Activated naive CD8-positive, alpha-beta T cell treated with anti-CD3 and anti-CD28 coated beads, Interleukin-2, amount 50 U/mL, for 24 hours (primary cell): ENCODE data around the gene TBC1D9B.

Experiments used
- ATAC-seq: fragments of 150-1000 bp; cut with Tn5 transposase; one replicate; pipeline ENCODE4 v1.10.0; 2021
- DNase-seq: peaks from one replicate; pipeline ENCODE4 v3.0.0; 2021
- H3K27ac Mint-ChIP-seq: one replicate; pipeline ENCODE4 v1.8.0; 2021; ENCODE audit warnings: mild to moderate bottlenecking, mixed read lengths
- H3K27me3 Mint-ChIP-seq: one replicate; pipeline ENCODE4 v1.8.0; 2021; ENCODE audit warnings: mixed read lengths
- H3K36me3 Mint-ChIP-seq: one replicate; pipeline ENCODE4 v1.8.0; 2021; ENCODE audit warnings: low read depth, mixed read lengths
- H3K4me1 Mint-ChIP-seq: one replicate; pipeline ENCODE4 v1.8.0; 2021; ENCODE audit warnings: mixed read lengths
- H3K4me3 Mint-ChIP-seq: one replicate; pipeline ENCODE4 v1.8.0; 2021; ENCODE audit warnings: mild to moderate bottlenecking, moderate library complexity, mixed read lengths
- H3K9me3 Mint-ChIP-seq: one replicate; pipeline ENCODE4 v1.8.0; 2021; ENCODE audit warnings: mixed read lengths

TBC1D9B gene

GRCh38 chr5:179907556-179908324 lies at the start of gene TBC1D9B:
Gene TBC1D9B (minus strand): TSS chr5:179907897. CDS start chr5:179907821, 76 bp downstream.
- H3K4me1 Mint-ChIP-seq, result peaks cover 20% of the 10 kb centered on the region
- H3K27me3 Mint-ChIP-seq, result no peaks in the 10 kb centered on the region
- H3K27ac Mint-ChIP-seq, result peak within 1 kb of the TSS; percentile 79
- ATAC-seq, result peak; percentile 88
- H3K36me3 Mint-ChIP-seq, result peaks cover 12% of the 10 kb centered on the region
- H3K4me3 Mint-ChIP-seq, result peak within 1 kb of the TSS; percentile 86
- H3K9me3 Mint-ChIP-seq, result no peaks in the 10 kb centered on the region
- DNase-seq, result peak; percentile 69

- no peak for ATAC-seq
- H3K9me3 Mint-ChIP-seq, result no peaks in the 10 kb centered on the region
- H3K36me3 Mint-ChIP-seq, result peaks cover 3% of the 10 kb centered on the region
- H3K4me3 Mint-ChIP-seq, result no peak overlapping the region
- H3K27ac Mint-ChIP-seq, result no peak overlapping the region
- DNase-seq, result no peak
- H3K4me1 Mint-ChIP-seq, result no peaks in the 10 kb centered on the region
- no peaks in the 10 kb centered on the region for H3K27me3 Mint-ChIP-seq
Observed at GRCh38 chr5:179955630-179956029, 47.9 kb upstream of the TBC1D9B start.

- H3K9me3 Mint-ChIP-seq, result no peaks in the 10 kb centered on the region
- ATAC-seq, result no peak
- no peak for DNase-seq
- H3K27me3 Mint-ChIP-seq, result no peaks in the 10 kb centered on the region
- no peak overlapping the region for H3K27ac Mint-ChIP-seq
- H3K4me3 Mint-ChIP-seq, result no peak overlapping the region
- no peaks in the 10 kb centered on the region for H3K4me1 Mint-ChIP-seq
- peaks cover 5% of the 10 kb centered on the region for H3K36me3 Mint-ChIP-seq
Observed at GRCh38 chr5:179955062-179955461, 47.4 kb upstream of the TBC1D9B start.

- Mint-ChIP-seq H3K36me3 (peaks cover 6% of the 10 kb centered on the region), H3K4me3 (no peak overlapping the region), H3K9me3 (no peaks in the 10 kb centered on the region), H3K27me3 (no peaks in the 10 kb centered on the region), H3K4me1 (no peaks in the 10 kb centered on the region), H3K27ac (no peak overlapping the region)
- DNase-seq (no peak), ATAC-seq (no peak)
Observed at GRCh38 chr5:179954434-179954833, 46.7 kb upstream of the TBC1D9B start.

- DNase-seq (no peak), ATAC-seq (no peak)
- Mint-ChIP-seq H3K4me1 (no peaks in the 10 kb centered on the region), H3K27me3 (no peaks in the 10 kb centered on the region), H3K4me3 (no peak overlapping the region), H3K27ac (no peak overlapping the region), H3K9me3 (no peaks in the 10 kb centered on the region), H3K36me3 (peaks cover 6% of the 10 kb centered on the region)
Observed at GRCh38 chr5:179953987-179954386, 46.3 kb upstream of the TBC1D9B start.

GRCh38 chr5:179936976-179937681 lies 29.4 kb upstream of the TBC1D9B start:
- no peaks in the 10 kb centered on the region for H3K36me3 Mint-ChIP-seq
- ATAC-seq (no peak), DNase-seq (no peak)
- H3K27ac Mint-ChIP-seq, result no peak overlapping the region
- H3K4me1 Mint-ChIP-seq, result no peaks in the 10 kb centered on the region
- no peaks in the 10 kb centered on the region for H3K9me3 Mint-ChIP-seq
- H3K27me3 Mint-ChIP-seq, result no peaks in the 10 kb centered on the region
- H3K4me3 Mint-ChIP-seq, result no peak overlapping the region

- H3K27me3 Mint-ChIP-seq, result no peaks in the 10 kb centered on the region
- no peaks in the 10 kb centered on the region for H3K36me3 Mint-ChIP-seq
- no peak overlapping the region for H3K27ac Mint-ChIP-seq
- no peaks in the 10 kb centered on the region for H3K4me1 Mint-ChIP-seq
- ATAC-seq (no peak), DNase-seq (no peak)
- no peak overlapping the region for H3K4me3 Mint-ChIP-seq
- no peaks in the 10 kb centered on the region for H3K9me3 Mint-ChIP-seq
Observed at GRCh38 chr5:179930788-179931473, 23.2 kb upstream of the TBC1D9B start.

- no peak overlapping the region for H3K4me3 Mint-ChIP-seq
- no peak overlapping the region for H3K27ac Mint-ChIP-seq
- H3K4me1 Mint-ChIP-seq, result no peaks in the 10 kb centered on the region
- H3K27me3 Mint-ChIP-seq, result no peaks in the 10 kb centered on the region
- ATAC-seq (no peak), DNase-seq (no peak)
- no peaks in the 10 kb centered on the region for H3K9me3 Mint-ChIP-seq
- H3K36me3 Mint-ChIP-seq, result no peaks in the 10 kb centered on the region
Observed at GRCh38 chr5:179927824-179928223, 20.1 kb upstream of the TBC1D9B start.

- Mint-ChIP-seq H3K4me3 (no peak overlapping the region), H3K9me3 (no peaks in the 10 kb centered on the region), H3K27me3 (no peaks in the 10 kb centered on the region), H3K36me3 (no peaks in the 10 kb centered on the region), H3K27ac (no peak overlapping the region), H3K4me1 (no peaks in the 10 kb centered on the region)
- no peak for DNase-seq
- no peak for ATAC-seq
Observed at GRCh38 chr5:179926657-179927056, 19.0 kb upstream of the TBC1D9B start.

GRCh38 chr5:179923436-179923835 lies 15.7 kb upstream of the TBC1D9B start:
- Mint-ChIP-seq H3K27ac (no peak overlapping the region), H3K27me3 (no peaks in the 10 kb centered on the region), H3K36me3 (no peaks in the 10 kb centered on the region), H3K4me1 (no peaks in the 10 kb centered on the region), H3K4me3 (no peak overlapping the region), H3K9me3 (no peaks in the 10 kb centered on the region)
- DNase-seq (no peak), ATAC-seq (no peak)

- no peaks in the 10 kb centered on the region for H3K9me3 Mint-ChIP-seq
- no peak overlapping the region for H3K27ac Mint-ChIP-seq
- H3K4me3 Mint-ChIP-seq, result no peak overlapping the region
- peaks cover 1% of the 10 kb centered on the region for H3K4me1 Mint-ChIP-seq
- no peak for ATAC-seq
- no peak for DNase-seq
- H3K36me3 Mint-ChIP-seq, result no peaks in the 10 kb centered on the region
- H3K27me3 Mint-ChIP-seq, result no peaks in the 10 kb centered on the region
Observed at GRCh38 chr5:179920175-179920574, 12.5 kb upstream of the TBC1D9B start.

GRCh38 chr5:179919487-179920060 lies 11.9 kb upstream of the TBC1D9B start:
- H3K9me3 Mint-ChIP-seq, result no peaks in the 10 kb centered on the region
- peaks cover 1% of the 10 kb centered on the region for H3K4me1 Mint-ChIP-seq
- H3K27me3 Mint-ChIP-seq, result no peaks in the 10 kb centered on the region
- no peaks in the 10 kb centered on the region for H3K36me3 Mint-ChIP-seq
- DNase-seq, result no peak
- no peak for ATAC-seq
- no peak overlapping the region for H3K4me3 Mint-ChIP-seq
- no peak overlapping the region for H3K27ac Mint-ChIP-seq

- peaks cover 1% of the 10 kb centered on the region for H3K4me1 Mint-ChIP-seq
- H3K4me3 Mint-ChIP-seq, result no peak overlapping the region
- no peak overlapping the region for H3K27ac Mint-ChIP-seq
- H3K9me3 Mint-ChIP-seq, result no peaks in the 10 kb centered on the region
- ATAC-seq, result no peak
- no peaks in the 10 kb centered on the region for H3K36me3 Mint-ChIP-seq
- DNase-seq, result no peak
- H3K27me3 Mint-ChIP-seq, result no peaks in the 10 kb centered on the region
Observed at GRCh38 chr5:179918742-179919486, 11.2 kb upstream of the TBC1D9B start.

GRCh38 chr5:179916523-179916922 lies 8.8 kb upstream of the TBC1D9B start:
- Mint-ChIP-seq H3K9me3 (no peaks in the 10 kb centered on the region), H3K27ac (no peak overlapping the region), H3K36me3 (no peaks in the 10 kb centered on the region), H3K27me3 (no peaks in the 10 kb centered on the region), H3K4me3 (no peak overlapping the region), H3K4me1 (peaks cover 1% of the 10 kb centered on the region)
- DNase-seq (no peak), ATAC-seq (no peak)
